ENCODE measurements around the gene PAN2.

GRCh38 chr12:56298828-56299227 lies 35.0 kb downstream of the PAN2 start:
- TF ChIP-seq POLR2A (IDR thresholded peaks at IDR 0.05; ENCODE audit: extremely low read depth, insufficient read length): no peak
- no peak for TF ChIP-seq CTCF (IDR thresholded peaks at IDR 0.05; ENCODE audit: low read depth, low read length)
- no peak for TF ChIP-seq MAX (IDR thresholded peaks at IDR 0.05; ENCODE audit: low read depth, low read length)
- TF ChIP-seq MYC (IDR thresholded peaks at IDR 0.05; ENCODE audit: low read depth, low read length): no peak
